LNCAP (cell line): Measurements from ENCODE around the gene NAT8L.

Source experiments
- TF ChIP-seq, protein P1 (sequence below): fragments of 450-650 bp; IDR thresholded peaks from 2 replicates; pipeline ENCODE4 v1.5.1; 2017; ENCODE audit warnings: mild to moderate bottlenecking

Gene NAT8L

DNA sequence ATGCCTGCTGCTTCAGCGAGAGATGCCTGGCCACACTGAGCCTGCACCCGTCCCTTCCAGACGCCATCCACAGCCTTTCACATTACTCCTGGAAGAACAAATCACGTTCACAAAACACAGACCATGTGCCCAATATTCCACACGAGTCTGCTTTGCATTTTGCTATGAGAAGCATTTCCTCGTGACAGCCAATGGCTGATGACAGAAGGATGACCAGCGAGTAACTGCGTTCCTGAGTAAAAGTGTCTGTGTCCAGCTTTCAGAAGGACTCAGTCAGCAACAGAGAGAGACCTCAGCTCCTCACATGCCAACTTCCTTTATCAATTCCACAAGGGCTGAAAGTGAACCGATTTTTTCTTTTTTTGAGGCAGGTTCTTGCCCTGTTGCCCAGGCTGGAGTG, 19.5 kb downstream of the NAT8L start:
- TF ChIP-seq, protein P1, sequence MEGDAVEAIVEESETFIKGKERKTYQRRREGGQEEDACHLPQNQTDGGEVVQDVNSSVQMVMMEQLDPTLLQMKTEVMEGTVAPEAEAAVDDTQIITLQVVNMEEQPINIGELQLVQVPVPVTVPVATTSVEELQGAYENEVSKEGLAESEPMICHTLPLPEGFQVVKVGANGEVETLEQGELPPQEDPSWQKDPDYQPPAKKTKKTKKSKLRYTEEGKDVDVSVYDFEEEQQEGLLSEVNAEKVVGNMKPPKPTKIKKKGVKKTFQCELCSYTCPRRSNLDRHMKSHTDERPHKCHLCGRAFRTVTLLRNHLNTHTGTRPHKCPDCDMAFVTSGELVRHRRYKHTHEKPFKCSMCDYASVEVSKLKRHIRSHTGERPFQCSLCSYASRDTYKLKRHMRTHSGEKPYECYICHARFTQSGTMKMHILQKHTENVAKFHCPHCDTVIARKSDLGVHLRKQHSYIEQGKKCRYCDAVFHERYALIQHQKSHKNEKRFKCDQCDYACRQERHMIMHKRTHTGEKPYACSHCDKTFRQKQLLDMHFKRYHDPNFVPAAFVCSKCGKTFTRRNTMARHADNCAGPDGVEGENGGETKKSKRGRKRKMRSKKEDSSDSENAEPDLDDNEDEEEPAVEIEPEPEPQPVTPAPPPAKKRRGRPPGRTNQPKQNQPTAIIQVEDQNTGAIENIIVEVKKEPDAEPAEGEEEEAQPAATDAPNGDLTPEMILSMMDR = no peak

DNA sequence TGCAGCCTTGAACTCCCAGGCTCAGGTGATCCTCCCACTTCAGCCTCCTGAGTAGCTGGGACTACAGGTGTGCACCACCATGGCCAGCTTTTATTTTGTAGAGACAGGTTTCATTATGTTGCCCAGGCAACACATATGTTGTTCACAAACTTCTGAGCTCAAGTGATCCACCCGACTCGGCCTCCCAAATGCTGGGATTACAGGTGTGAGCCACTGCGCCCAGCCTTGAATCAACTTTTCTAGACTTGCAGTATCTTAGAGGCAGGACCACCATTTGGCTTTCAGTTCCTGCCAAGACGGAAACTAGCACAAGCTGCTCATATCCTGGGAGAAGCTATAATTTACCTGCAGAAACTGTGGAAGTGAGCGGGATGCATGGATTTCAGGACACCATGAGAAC, 19.9 kb downstream of the NAT8L start:
- TF ChIP-seq, protein P1 = no peak

DNA sequence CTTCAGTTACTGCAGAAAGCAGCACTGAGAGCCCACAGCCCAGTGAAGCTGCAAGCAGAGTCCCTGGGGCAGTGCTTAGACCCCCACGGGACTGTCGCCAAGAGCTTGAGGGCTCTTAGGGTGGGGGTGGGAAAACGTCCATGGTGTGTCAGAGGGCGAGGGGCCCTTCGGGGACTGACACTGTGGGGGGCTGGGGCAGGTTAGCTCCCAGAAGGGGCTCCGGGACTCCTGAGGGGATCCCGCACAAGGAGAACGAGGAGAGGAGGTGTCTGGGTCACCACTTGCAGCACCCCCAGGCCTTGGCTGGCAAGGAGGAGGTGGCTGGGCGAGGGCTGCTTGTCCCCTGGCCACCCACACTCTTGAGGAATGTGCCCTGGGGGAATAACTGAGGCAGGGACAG, 20.8 kb downstream of the NAT8L start:
- TF ChIP-seq, protein P1 = no peak

DNA sequence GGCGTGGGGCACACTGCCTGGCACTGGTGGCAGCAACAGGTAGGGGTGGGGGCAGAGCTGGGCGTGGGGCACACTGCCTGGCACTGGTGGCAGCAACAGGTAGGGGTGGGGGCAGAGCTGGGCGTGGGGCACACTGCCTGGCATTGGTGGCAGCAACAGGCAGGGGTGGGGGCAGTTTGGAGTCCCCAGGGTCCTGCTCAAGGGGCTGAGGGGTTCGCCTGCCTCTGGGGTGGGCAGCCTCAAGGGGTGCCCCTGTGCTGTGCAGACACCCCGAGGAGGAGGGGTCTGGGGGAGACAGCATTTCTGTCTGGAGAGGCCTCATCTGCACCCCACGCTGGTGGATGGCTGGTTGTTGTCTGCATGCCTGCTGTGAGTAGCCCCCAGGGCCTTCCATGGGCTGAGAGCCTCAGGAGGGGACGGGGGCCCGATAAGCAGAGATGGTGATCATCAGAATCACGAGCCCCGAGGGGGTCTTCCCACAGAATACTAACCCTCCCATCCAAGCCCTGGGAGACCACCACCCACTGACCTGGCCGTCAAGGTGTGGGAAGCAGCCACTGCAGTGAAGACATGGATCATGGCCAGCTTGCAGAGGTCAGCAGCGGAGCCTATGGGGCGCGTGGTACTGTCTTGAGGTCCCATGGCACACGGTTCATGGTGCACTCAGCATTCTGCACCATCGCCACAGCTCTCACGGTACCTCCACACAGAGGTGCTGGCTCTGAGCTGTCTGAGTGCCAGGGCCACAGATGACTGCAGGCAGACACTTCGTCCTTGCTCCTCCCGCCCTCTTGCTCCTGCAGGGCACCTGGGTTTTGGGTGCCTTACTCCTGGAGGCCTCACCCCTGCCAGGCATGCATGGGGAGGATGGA, 21.5 kb downstream of the NAT8L start:
- TF ChIP-seq, protein P1 = no peak

DNA sequence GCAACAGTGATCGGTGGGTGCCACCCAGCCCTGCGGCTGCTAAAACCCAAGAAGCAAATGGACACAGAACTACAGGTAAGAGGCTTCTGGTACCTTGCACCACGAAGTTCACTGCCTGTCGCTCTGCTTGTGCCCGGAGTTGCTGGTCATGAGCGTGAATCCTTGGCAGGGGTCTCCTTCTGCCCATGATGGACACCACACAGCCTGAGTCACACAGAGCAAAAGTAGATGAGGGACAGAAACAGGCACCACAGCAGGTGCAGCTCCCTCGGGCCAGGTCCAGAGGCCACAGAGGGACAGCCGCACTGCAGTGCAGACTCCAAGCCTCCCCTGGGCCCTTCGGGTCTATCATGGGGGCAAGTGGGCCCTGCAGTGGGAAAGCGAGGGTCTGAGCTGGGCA, 22.4 kb downstream of the NAT8L start:
- TF ChIP-seq, protein P1 = no peak

DNA sequence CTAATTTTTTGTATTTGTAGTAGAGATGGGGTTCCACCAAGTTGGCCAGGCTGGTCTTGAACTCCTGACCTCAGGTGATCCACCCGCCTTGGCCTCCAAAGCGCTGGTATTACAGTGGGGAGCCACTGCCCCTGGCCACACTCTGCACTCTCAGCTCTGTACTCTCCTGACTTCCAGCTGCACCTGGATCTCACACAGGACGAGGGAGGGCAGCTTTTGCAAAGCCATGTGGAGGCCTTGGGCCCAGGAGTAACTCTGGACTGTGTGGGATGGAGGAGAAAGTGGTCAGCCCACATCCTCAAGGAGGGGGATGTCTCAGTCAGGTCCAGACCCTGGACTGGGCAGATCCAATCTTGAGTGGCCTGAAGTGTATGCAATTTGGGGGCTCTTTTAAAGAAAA, 23.0 kb downstream of the NAT8L start:
- TF ChIP-seq, protein P1 = no peak

DNA sequence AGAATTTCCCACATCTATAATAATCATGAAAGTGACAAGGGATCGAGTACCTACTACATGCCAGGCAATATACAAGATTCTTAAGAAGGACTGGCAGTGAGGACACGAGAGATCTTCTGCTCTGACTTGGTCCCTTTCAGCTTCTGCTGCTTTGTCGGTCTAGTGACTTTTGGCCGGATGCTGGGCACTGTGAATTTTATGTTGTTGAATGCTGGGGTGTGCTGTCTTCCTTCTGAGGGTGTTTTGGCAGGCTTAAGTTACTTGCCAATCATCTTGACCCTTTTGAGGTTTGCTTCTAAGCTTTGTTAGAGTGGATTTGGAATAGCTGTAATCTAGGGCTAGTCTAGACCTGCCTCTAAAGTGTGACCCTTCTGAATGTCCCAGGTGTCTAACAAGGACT, 23.5 kb downstream of the NAT8L start:
- TF ChIP-seq, protein P1 = no peak
